ENCODE data around the gene ADGRL3.
"Not testable (repeated sequence)": the region's sequence is repeated elsewhere in the genome, so short reads cannot be mapped to it uniquely, and the experiment has no call there.

Gene ADGRL3

GRCh38 chr4:61507091-61507490 lies 307.0 kb downstream of the ADGRL3 start:
- no peak for DNase-seq

GRCh38 chr4:61509721-61510241 lies 309.7 kb downstream of the ADGRL3 start:
- not testable (repeated sequence) for DNase-seq

- no peak for DNase-seq
Observed at GRCh38 chr4:61511716-61512488, 311.8 kb downstream of the ADGRL3 start.

GRCh38 chr4:61514991-61515390 lies 314.9 kb downstream of the ADGRL3 start:
- DNase-seq = no peak

- DNase-seq = no peak
Observed at GRCh38 chr4:61517144-61517543, 317.0 kb downstream of the ADGRL3 start.

- no peak for DNase-seq
Observed at GRCh38 chr4:61520166-61520565, 320.0 kb downstream of the ADGRL3 start.

GRCh38 chr4:61520681-61521160 lies 320.6 kb downstream of the ADGRL3 start:
- DNase-seq = no peak

GRCh38 chr4:61521451-61521850 lies 321.3 kb downstream of the ADGRL3 start:
- no peak for DNase-seq

GRCh38 chr4:61522312-61522711 lies 322.2 kb downstream of the ADGRL3 start:
- no peak for DNase-seq

- DNase-seq = no peak
Observed at GRCh38 chr4:61527888-61528287, 327.8 kb downstream of the ADGRL3 start.

GRCh38 chr4:61528595-61528994 lies 328.5 kb downstream of the ADGRL3 start:
- no peak for DNase-seq

- DNase-seq = no peak
Observed at GRCh38 chr4:61531188-61531587, 331.1 kb downstream of the ADGRL3 start.

GRCh38 chr4:61532336-61533000 lies 332.3 kb downstream of the ADGRL3 start:
- DNase-seq = no peak

GRCh38 chr4:61533140-61533539 lies 333.0 kb downstream of the ADGRL3 start:
- no peak for DNase-seq

- DNase-seq = no peak
Observed at GRCh38 chr4:61540944-61541343, 340.8 kb downstream of the ADGRL3 start.

GRCh38 chr4:61541459-61541858 lies 341.3 kb downstream of the ADGRL3 start:
- DNase-seq = no peak

GRCh38 chr4:61543976-61544375 lies 343.9 kb downstream of the ADGRL3 start:
- no peak for DNase-seq

GRCh38 chr4:61545902-61546480 lies 345.9 kb downstream of the ADGRL3 start:
- DNase-seq = no peak

- no peak for DNase-seq
Observed at GRCh38 chr4:61549336-61549735, 349.2 kb downstream of the ADGRL3 start.

GRCh38 chr4:61553557-61554125 lies 353.5 kb downstream of the ADGRL3 start:
- no peak for DNase-seq

- no peak for DNase-seq
Observed at GRCh38 chr4:61555789-61556188, 355.7 kb downstream of the ADGRL3 start.

- DNase-seq = no peak
Observed at GRCh38 chr4:61556277-61556676, 356.2 kb downstream of the ADGRL3 start.

- DNase-seq = no peak
Observed at GRCh38 chr4:61559396-61559795, 359.3 kb downstream of the ADGRL3 start.
